H54 (cell line): ENCODE data around the gene NELFCD.
A peak's percentile ranks its signal among the peaks of the same experiment; 100 is the strongest.
"Not testable (repeated sequence)": the region's sequence is repeated elsewhere in the genome, so short reads cannot be mapped to it uniquely, and the experiment has no call there.

Experiments used
- DNase-seq: peaks from one replicate; pipeline ENCODE4 v3.0.0; 2011; ENCODE audit warnings: low spot score, mixed read lengths; ENCODE audit not compliant: insufficient read length
- FAIRE-seq: peaks from 3 replicates; lab custom pipeline; 2011; peaks lifted over from hg19 to GRCh38; lab: Jason Lieb, UNC
- POLR2A ChIP-seq: IDR thresholded peaks from 2 replicates; pipeline ENCODE4 v1.6.1; 2011; ENCODE audit warnings: low read depth, mild to moderate bottlenecking, low read length

The NELFCD gene

DNA sequence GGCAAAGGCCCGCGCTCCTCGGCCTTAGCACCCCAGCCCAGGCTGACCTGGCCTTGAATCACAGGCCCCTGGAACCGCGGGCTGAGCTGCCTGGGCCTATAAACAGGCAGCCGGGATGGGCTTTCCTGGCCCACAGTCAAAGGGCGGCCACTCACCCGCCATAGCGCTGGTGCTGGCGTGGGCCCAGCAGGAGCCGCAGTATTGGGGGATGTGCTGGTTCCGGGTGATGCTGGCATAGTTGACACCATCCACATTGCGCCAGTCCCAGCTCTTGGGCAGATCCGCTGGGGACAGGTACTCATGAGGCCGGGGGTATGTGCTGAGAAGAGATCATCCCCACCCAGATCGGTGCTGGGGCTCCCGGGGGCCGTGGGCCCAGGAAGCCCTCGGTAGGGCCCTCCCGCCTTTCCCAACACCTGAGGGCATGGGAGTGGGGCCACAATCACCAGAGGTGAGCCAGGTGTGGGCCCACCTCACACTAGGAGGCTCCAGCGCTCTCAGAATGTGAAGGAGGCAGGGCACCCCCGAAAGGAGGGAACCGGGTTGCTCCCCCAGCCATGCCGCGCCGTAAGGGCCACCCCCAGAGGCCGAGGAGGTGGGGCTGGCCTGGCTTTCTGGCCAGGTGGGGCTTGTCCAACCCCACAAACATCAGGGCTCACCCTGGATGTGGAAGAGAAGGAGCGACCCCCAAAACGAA lies 25.3 kb downstream of the NELFCD start:
- no peak for FAIRE-seq
- DNase-seq, result peak; percentile 43
- no peak; the same call in 1 of the 2 replicates for TF ChIP-seq POLR2A

DNA sequence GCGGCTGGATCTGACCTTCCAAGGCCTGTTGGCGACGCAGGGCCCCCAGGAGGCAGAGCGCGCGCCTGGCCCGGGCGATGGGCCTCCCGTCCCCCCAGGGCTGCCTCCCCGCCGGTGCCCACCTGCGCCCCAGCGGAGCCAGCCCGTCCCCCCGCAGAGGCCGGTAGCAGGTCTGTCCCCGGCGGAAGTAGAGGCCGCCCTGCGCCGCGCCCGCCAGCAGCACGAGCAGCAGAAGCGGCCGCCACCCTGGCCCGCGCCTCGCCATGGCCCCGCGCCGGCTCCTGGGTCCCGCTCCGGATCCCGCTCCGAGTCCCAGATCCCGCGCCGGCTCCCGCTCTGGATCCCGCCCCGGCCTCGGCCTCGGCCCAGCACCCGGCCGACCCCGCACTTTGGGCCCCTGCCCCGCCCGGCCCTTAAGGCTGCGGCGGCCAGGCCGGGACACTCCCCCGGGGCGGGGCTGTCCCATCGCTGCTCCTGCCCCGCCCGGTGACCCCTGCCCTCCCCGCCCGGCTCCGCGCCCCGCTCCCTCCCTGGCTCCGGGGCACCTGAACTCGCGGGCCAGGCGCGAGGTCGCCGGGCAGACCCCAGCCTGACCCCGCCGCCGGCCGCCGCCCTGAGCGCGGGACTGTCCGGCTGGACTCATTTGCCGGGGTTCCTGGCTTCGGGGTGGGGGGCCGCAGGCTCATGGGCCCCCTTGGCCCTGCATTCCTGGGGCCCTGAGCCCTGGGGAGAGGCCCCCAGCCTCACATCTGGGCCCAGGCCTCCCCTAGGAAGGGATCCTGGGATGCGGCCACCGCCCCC lies 26.0 kb downstream of the NELFCD start, which contains the start of gene CTSZ:
Gene CTSZ (minus strand): TSS at position 391 of the 801 bp plus-strand sequence. CDS start 126 bp downstream, at position 265.
- TF ChIP-seq POLR2A, result peak; percentile 47; the same call in 1 of the 2 replicates
- no peak for FAIRE-seq
- DNase-seq, result peak; percentile 79

DNA sequence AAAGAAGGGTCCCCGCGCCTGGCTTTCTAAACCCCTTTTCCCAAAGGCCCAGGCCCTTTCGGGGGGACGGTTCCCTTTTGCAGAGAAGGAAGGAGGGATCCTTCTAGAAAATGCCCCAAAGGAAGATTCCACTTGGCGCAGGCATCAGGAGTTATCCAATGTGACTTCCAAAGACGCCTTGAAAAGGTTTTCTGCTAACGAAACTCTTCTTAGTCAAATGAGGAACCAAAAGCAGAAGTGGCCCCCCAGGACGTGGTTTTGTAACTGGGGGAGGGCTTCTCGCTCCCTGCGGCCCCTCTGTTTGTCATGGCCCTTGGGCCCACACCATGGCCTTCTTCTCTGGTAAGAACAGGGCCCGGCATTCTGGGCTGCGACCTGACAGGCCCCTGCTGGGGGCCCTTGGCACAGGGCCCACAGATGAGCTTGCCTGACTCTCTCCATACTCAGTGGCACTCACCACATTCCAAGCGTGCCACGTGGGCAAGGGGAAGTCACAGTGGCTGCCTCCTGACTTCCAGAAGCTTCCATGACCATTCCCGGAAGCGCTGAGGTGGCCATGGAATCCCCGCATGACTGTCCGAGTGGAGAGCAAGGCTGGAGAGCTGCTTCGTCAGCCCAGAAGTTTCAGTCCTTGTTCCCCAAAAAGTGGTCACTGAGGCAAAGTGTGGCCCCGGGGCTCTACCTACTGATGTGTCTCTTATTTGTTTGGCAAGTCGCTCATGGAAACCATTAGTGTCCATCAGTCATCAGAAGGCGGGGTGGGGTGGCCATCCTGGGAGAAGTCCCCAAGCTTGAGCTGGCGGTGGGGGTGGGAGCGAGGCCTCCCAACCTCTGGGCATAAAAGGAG lies 26.8 kb downstream of the NELFCD start:
- FAIRE-seq (no peak), DNase-seq (no peak)
- no peak for TF ChIP-seq POLR2A

DNA sequence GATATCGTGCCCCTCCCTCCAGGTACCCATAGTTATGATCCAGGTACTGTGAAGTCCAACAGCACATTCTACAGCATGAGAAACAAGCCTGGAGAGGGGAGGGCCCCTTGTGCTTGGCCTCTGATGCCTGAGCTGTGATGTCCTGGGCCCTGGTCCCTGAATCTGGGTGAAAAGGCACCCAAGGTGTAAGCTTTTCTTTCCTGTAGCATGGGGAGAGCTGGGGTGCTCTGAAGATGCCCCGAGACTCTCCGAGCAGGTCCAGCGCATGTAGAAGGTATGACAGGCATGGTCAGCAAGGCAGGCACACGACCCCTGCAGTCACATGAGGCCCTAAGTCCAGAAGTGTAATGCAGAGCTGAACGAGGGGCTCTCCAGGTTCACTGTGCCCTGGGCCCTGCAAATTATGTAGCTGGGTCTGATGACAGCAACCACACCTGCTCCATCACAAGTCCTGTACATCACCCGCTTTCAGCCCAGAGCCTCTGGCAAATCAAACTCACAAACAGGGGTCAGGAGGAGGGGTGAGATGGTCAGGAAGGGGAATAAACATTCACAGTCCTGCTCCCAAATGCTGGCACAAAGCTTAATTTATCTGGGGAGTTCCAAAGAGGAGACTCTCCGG lies 27.8 kb downstream of the NELFCD start:
- DNase-seq (no peak), FAIRE-seq (no peak)
- TF ChIP-seq POLR2A, result no peak

DNA sequence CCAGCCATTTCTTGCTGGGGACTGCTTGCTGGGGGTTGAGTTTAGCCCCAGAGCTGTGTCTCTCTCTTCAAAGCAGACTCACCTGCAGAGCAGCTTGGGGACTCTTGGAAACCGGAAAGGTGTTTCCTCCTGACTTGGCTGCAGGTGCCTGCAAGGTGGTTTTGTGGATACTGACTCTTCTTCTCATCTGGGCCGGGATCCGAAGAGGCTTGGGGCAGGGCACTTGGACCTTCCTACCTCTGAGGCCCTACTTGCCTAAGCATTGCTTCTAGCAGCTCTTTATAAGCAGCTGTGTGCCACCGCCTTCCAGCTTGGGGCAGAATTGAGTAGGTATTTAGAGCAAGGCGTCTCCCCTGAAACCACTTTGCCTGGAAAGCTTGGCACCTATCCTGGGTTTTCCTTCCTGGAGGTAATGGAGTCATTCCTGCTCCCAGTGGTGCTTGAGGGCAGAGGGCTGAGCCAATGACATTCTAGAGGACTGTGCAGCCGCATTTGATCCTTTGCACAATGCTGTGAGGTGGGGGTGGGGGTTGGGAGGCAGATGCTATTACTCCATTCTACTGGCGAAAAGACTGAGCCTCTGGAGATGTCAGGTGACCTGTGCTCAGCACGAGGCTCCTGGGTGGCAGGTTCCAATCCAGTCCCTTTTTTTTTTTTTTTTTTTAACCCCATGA lies 29.4 kb downstream of the NELFCD start:
- TF ChIP-seq POLR2A, result no peak
- DNase-seq (no peak), FAIRE-seq (no peak)

DNA sequence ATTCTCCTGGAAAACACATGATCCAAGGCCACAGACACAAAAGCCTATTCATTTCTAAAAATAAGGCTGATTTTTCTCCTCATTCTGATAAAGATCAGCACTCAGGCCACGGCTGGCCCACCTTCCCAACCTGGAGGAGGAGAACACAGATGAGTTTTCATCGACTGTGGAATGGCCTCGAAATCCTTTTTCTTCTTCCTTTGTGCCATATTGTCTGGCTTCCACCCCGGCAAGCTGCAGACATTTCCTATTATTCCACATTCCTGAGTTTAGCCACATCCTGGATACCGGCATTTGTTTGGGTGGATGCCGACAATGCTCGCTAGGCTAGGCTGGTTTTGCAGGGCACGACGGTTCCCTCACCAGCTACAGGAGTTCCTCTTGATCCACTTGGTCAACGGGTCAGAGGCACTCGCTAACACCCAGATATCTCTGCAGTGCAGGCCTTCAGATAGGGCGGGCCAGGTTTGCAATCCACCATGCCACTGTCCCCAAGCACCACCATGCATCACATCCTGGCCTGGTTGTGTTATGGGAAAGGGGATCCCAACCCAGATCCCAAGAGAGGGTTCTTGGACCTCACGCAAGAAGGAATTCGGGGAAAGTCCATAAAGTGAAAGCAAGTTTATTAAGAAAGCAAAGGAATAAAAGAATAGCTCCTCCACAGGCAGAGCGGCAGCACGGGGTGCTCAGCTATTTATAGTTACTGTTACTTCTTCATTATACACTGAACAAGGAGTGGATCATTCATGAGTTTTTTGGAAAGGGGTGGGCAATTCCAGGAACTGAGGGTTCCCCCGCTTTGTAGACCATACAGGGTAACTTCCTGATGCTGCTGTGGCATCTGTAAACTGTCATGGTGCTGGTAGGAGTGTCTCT lies 30.2 kb downstream of the NELFCD start:
- TF ChIP-seq POLR2A, result 0 out of 2 replicates have a peak, but pooled peaks have one; percentile 24
- DNase-seq, result peak; percentile 86
- no peak for FAIRE-seq

DNA sequence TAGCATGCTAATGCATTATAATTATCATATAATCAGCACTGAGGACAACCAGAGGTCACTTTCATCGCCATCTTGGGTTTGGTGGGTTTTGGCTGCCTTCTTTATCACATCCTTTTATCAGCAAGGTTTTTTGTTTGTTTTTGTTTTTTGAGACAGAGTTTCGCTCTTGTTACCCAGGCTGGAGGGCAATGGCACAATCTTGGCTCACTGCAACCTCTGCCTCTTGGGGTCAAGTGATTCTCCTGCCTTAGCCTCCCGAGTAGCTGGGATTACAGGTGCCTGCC lies 30.8 kb downstream of the NELFCD start:
- not testable (repeated sequence) for FAIRE-seq, DNase-seq

DNA sequence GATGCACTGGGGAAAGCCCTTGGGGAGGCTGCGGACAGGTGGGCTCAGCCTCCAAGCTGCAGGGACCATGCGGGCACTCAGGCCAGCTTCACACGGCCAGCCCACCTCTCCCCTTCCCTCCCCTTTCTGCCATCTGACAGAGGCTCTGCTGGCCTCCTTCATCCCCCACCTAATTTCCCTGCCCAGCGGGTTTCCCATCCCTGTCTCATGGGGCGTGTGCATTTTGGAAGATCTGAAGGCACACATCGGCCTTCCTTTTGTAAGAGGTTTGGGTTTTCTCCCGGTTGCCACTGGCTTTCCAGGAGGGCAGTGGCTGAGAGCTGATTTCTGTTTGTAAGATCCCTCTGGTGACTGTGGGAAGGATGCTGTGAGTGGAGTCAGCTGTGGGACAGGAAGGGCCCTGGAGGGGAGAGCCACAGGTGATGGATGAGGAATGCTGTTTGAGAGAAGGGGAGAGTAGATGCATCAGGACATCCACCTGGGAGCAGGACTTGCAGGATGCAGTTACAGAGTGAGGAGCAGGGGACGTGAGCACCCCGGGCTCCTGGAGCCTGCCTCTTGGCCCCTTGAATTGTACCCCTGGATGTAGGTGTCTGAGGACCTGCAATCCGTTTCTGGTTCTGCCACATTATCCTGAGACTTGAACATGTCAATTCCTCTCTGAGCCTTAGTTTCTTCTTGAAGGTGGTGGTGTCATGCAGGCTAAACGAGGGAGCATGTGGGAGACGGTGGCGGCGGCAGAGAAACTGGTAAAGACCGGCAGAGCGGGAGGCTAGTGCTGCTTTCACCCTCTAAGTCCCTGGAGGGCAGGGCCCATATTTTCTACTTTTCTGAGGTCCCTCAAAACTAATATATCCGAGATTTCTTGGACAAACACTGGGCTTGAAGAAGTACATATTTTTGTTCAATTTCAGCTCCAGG lies 32.2 kb downstream of the NELFCD start:
- no peak for FAIRE-seq
- no peak for DNase-seq
- no peak for TF ChIP-seq POLR2A

DNA sequence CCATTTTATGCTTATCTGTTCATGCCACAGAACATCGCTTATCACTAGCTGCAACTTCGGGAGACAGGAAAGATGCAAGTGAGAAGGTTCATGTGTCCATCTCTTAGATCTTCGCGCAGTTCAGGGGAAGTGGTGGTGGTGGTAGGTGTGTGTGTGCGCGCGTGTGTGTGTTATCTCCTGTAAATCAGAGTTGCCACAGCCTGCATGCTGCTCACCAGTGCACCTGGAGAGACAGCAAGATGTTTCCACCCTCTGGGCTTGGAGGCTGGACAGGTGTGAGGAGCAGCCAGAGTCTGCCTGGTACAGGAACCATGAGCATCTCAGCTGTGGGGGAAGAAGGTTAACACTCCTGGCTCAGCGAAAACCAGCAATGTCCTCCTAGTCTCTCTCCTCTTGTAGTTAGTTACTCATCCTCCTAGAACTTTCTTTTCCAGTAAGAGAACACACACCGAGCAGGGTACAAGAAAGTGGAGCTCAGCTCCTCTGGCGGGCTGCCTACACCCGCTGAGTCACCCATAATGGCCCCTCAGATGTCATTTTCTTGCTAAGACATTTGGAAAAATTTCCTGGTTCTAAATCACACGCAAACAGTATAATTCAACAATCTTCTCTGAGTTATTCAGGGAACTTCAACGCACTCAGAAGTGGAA lies 33.0 kb downstream of the NELFCD start:
- FAIRE-seq, result no peak
- DNase-seq, result no peak
- no peak for TF ChIP-seq POLR2A

DNA sequence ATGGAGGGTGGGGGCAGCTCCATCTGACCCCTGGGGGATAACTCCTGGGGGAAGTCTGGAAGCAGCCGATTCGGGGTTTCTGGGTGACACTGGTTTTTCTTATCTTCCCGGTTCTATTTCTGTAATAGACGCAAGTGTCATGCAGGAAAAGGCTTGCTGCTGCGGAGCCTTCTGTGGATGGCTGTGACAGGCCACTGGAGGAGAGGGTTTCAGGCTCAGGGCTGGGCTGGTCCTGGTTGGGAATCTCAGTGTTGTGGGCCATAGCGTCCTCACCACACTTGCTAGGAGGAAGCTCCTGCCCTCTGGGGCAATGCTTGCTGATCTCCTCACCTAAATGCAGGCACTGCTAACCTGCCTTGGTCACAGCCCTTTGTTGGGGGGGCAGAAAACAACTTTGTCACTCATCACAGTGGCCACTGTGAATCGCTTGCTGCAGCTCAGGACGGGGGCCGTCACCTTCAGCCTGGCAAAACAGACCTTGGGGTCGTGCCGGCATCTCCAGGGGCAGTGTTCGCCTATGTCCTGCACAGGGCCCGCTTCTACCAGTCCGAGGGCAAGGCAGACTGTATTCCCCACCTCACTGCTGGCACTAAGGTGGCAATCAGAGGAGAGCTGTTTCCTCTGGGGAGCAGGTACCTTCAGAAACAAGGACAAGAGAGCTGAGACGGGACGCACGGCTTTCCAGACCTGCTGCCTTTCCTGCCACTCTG lies 33.8 kb downstream of the NELFCD start:
- no peak for DNase-seq
- TF ChIP-seq POLR2A, result no peak
- FAIRE-seq, result no peak
